MCF 10A (cell line): ENCODE measurements around the gene KARS1. TPM values are rescaled to one million over a fixed set of nuclear protein-coding genes. Genes with fewer than 3 reads are reported as not detected.
A peak's percentile ranks its signal among the peaks of the same experiment; 100 is the strongest.

Experiments
- BruUV-seq: library from RNA; stranded (reverse); fragments of 400-500 nt; replicated peaks from 2 replicates; lab custom pipeline; 2021; lab: Mats Ljungman, UMichigan
- CTCF ChIA-PET: fragments of 300-600 bp; sonication (Branson Sonifier 250); formaldehyde crosslinking; extraction: SDS; loops from one replicate; lab custom pipeline; 2021; ENCODE audit warnings: antibody characterized with exemption, inconsistent platforms; lab: Yijun Ruan, JAX
- POLR2A ChIA-PET: fragments of 300-600, 350-650 bp; sonication (Branson Sonifier 250); formaldehyde crosslinking; extraction: SDS; loops from one replicate; lab custom pipeline; 2020; ENCODE audit warnings: antibody characterized with exemption, inconsistent platforms; lab: Yijun Ruan, JAX
- DNase-seq: peaks from one replicate; pipeline ENCODE4 v3.0.0-alpha.2; 2018; ENCODE audit not compliant: unreplicated experiment
- H3K27ac Mint-ChIP-seq: one replicate; pipeline ENCODE4 v1.8.0; 2022; ENCODE audit warnings: mild to moderate bottlenecking, low read depth, mixed read lengths; ENCODE audit not compliant: unreplicated experiment
- H3K27me3 Mint-ChIP-seq: one replicate; pipeline ENCODE4 v1.8.0; 2022; ENCODE audit warnings: mixed read lengths; ENCODE audit not compliant: insufficient read depth, unreplicated experiment
- H3K36me3 Mint-ChIP-seq: one replicate; pipeline ENCODE4 v1.8.0; 2022; ENCODE audit warnings: mild to moderate bottlenecking, moderate library complexity, mixed read lengths; ENCODE audit not compliant: insufficient read depth, unreplicated experiment
- H3K4me1 Mint-ChIP-seq: one replicate; pipeline ENCODE4 v1.8.0; 2022; ENCODE audit warnings: mixed read lengths; ENCODE audit not compliant: insufficient read depth, unreplicated experiment
- H3K4me3 Mint-ChIP-seq: one replicate; pipeline ENCODE4 v1.8.0; 2022; ENCODE audit warnings: mild to moderate bottlenecking, moderate library complexity, mixed read lengths; ENCODE audit not compliant: unreplicated experiment
- H3K9me3 Mint-ChIP-seq: one replicate; pipeline ENCODE4 v1.8.0; 2022; ENCODE audit warnings: mixed read lengths; ENCODE audit not compliant: unreplicated experiment
- CTCF ChIP-seq: fragments of 200-600 bp; IDR thresholded peaks from one replicate; pipeline ENCODE4 v1.8.0; 2022; ENCODE audit warnings: antibody characterized with exemption, mild to moderate bottlenecking; ENCODE audit not compliant: unreplicated experiment
- intact Hi-C: fragments of 100-400 bp; cut with micrococcal nuclease; formaldehyde crosslinking; loops from 2 replicates; pipeline ENCODE4 v1.14.1; 2022
- total RNA-seq: library from RNA; stranded (reverse); gene quantifications from 2 replicates; pipeline ENCODE4 v1.2.3, GENCODE V29; 2022

Gene KARS1
- total RNA-seq, 1 experiment from 2014 or later = 219 TPM

GRCh38 chr16:75640598-75640997, 6.9 kb downstream of the KARS1 start:
- no TSS peak for BruUV-seq
- Mint-ChIP-seq H3K27ac (peak overlapping the region; percentile 27), H3K4me1 (peaks cover 8% of the 10 kb centered on the region), H3K9me3 (no peaks in the 10 kb centered on the region), H3K4me3 (no peak overlapping the region), H3K36me3 (peaks cover 91% of the 10 kb centered on the region), H3K27me3 (no peaks in the 10 kb centered on the region)
- no peak for DNase-seq
- no peak for TF ChIP-seq CTCF
- intact Hi-C loops = no loop called here
- ChIA-PET POLR2A (interaction anchor here (0.7 kb wide), 1 partner anchor 84 kb away, joined by 3 read pairs; no protein-coding TSS in a partner anchor), CTCF (interaction anchor here (1.1 kb wide), 1 partner anchor 123 kb away, joined by 3 read pairs; no protein-coding TSS in a partner anchor)

GRCh38 chr16:75635036-75635435, 12.4 kb downstream of the KARS1 start:
- Mint-ChIP-seq H3K27ac (no peak overlapping the region), H3K36me3 (peaks cover 94% of the 10 kb centered on the region), H3K9me3 (no peaks in the 10 kb centered on the region), H3K4me1 (no peaks in the 10 kb centered on the region), H3K4me3 (no peak overlapping the region), H3K27me3 (no peaks in the 10 kb centered on the region)
- intact Hi-C loops = no loop called here
- no TSS peak for BruUV-seq
- ChIA-PET CTCF (interaction anchor here (0.6 kb wide), 1 partner anchor 84 kb away, joined by 3 read pairs; no protein-coding TSS in a partner anchor), POLR2A (interaction anchor here (3.8 kb wide), 1 partner anchor 13 kb away, joined by 16 read pairs; the partner anchor contains the start of genes KARS1 and TERF2IP)
- DNase-seq = no peak
- TF ChIP-seq CTCF = no peak

GRCh38 chr16:75632857-75633256, 14.6 kb downstream of the KARS1 start:
- H3K4me1 Mint-ChIP-seq = no peaks in the 10 kb centered on the region
- H3K27me3 Mint-ChIP-seq = no peaks in the 10 kb centered on the region
- H3K9me3 Mint-ChIP-seq = no peaks in the 10 kb centered on the region
- no peak for DNase-seq
- TF ChIP-seq CTCF = no peak
- H3K36me3 Mint-ChIP-seq = peaks cover 94% of the 10 kb centered on the region
- H3K27ac Mint-ChIP-seq = no peak overlapping the region
- no TSS peak for BruUV-seq
- ChIA-PET CTCF (interaction anchor here (0.6 to 1.6 kb wide), 4 partner anchors 10 to 76 kb away, joined by 3 to 9 read pairs (median 4); no protein-coding TSS in a partner anchor), POLR2A (interaction anchor here (1.3 to 3.7 kb wide), 3 partner anchors 10 to 15 kb away, joined by 5 to 24 read pairs (median 5); partner anchors contain the start of genes ADAT1, KARS1 and TERF2IP)
- intact Hi-C loops = no loop called here
- H3K4me3 Mint-ChIP-seq = no peak overlapping the region

- ChIA-PET POLR2A (interaction anchor here (0.8 to 3.7 kb wide), 2 partner anchors 15 to 18 kb away, joined by 4 to 24 read pairs; partner anchors contain the start of genes KARS1 and TERF2IP), CTCF (interaction anchor here (0.6 to 1.4 kb wide), 4 partner anchors 9 to 19 kb away, joined by 3 to 5 read pairs (median 4); no protein-coding TSS in a partner anchor)
- no peak for TF ChIP-seq CTCF
- H3K27ac Mint-ChIP-seq = no peak overlapping the region
- H3K9me3 Mint-ChIP-seq = no peaks in the 10 kb centered on the region
- H3K4me1 Mint-ChIP-seq = peaks cover 10% of the 10 kb centered on the region
- no peak for DNase-seq
- no peaks in the 10 kb centered on the region for H3K27me3 Mint-ChIP-seq
- no TSS peak for BruUV-seq
- peaks cover 92% of the 10 kb centered on the region for H3K36me3 Mint-ChIP-seq
- H3K4me3 Mint-ChIP-seq = no peak overlapping the region
- intact Hi-C loops = no loop called here
Measured at GRCh38 chr16:75630052-75630451, 17.4 kb downstream of the KARS1 start.
